Measurements from ENCODE around the gene REG1B. TPM values are rescaled to one million over a fixed set of nuclear protein-coding genes. Genes with fewer than 3 reads are reported as not detected.
"Not testable (repeated sequence)": the region's sequence is repeated elsewhere in the genome, so short reads cannot be mapped to it uniquely, and the experiment has no call there.

The REG1B gene
- total RNA-seq, 4 donors from 2014 or later, result not detected

DNA sequence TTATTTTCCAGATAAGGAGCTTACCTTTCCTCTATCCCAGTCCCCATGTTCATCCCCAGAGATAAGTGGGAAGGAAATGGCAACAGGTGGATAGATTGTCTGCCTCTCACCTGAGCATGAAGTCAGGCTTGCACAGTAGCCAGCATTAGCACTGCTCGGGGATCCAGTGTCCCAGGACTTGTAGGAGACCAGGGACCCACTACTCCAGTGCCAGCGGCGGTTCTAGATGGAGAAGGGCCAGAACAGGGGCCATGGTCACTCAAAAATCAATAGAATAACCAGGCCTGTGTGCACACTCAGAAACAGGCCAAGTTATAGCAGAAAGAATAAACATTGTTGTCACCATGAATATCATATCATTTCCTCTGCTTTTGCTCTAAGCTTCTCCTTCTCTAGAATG, 2.4 kb downstream of the REG1B start:
- TF ChIP-seq, protein P1, sequence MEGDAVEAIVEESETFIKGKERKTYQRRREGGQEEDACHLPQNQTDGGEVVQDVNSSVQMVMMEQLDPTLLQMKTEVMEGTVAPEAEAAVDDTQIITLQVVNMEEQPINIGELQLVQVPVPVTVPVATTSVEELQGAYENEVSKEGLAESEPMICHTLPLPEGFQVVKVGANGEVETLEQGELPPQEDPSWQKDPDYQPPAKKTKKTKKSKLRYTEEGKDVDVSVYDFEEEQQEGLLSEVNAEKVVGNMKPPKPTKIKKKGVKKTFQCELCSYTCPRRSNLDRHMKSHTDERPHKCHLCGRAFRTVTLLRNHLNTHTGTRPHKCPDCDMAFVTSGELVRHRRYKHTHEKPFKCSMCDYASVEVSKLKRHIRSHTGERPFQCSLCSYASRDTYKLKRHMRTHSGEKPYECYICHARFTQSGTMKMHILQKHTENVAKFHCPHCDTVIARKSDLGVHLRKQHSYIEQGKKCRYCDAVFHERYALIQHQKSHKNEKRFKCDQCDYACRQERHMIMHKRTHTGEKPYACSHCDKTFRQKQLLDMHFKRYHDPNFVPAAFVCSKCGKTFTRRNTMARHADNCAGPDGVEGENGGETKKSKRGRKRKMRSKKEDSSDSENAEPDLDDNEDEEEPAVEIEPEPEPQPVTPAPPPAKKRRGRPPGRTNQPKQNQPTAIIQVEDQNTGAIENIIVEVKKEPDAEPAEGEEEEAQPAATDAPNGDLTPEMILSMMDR (IDR thresholded peaks at IDR 0.05), result no peak
- ATAC-seq (ENCODE audit: low FRiP score) (no peak), DNase-seq (ENCODE audit: low spot score) (no peak)

DNA sequence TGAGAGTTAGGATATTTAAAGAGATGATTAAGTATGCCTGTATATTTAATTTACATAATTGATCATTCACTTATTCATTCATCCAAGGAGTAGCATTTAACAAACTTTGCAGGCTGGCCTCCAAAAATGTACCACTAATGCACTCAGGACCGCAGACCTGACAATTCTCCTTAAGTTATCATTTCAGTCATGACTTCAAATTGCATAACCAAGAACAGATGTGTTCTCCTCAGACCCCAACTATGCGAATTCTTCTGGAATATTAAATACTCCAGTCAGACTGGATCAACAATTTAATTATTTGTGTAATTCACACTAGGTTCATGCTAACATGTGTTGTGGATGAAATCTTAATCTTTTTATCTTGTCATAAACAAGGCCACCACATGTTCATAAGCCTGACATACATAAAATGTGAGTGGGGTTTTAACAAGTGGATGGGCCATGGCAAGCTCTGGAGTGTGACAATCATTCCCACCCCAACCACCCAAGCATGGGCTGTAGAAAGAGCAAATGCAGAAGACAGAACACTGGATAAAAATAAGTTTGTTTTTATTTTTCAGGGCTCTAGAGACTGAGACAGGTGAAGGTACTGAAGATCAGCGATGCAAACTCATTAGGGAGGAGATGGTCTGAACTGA, 3.2 kb downstream of the REG1B start:
- TF ChIP-seq, protein P1 (IDR thresholded peaks at IDR 0.05), result no peak
- ATAC-seq (ENCODE audit: low FRiP score), result no peak
- DNase-seq (ENCODE audit: low spot score), result no peak

DNA sequence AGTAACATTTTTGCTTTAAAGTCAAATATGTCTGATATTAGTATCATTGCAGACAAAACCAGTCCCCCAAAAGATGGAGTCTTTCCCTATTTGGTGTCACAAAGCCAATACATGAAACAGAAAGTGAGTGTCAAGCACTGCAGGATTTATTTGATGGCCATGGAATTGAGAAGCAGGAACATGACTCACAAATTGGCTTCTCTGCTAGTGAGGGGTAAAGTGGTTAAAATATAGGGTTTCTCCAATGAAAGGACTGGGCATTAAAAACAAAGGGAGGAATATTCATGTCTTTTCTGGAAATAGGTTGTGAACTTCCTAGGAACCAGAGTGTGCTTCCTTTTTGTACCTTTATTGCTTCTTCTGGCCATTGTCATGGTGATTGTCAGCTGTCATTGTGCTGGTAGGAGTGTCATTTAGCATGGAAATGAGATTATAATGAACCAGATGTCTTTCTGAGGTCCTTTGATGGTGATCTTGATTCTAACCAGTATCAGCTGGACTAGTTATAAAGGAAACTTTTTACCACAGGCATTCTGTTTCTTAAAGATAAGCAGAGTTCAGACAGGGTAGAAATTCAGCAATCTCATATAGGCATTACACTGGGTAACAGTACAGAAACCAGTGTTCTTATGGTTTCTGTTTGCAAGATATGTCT, 4.1 kb downstream of the REG1B start:
- DNase-seq (ENCODE audit: low spot score) (no peak), ATAC-seq (ENCODE audit: low FRiP score) (no peak)
- TF ChIP-seq, protein P1 (IDR thresholded peaks at IDR 0.05), result no peak

DNA sequence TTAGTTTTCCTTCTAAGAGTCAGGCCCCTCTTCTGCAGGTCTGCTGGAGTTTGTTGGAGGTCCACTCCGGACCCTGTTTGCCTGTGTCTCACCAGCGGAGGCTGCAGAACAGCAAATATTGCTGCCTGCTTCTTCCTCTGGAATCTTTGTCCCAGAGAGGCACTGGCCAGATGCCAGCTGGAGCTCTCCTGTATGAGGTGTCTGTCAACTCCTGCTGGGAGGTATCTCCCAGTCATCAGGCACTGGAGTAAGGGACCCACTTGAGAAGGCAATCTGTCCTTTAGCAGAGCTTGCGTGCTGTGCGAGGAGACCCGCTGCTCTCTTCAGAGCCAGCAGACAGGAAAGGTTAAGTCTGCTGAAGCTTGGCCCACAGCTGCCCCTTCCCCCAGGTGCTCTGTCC, 4.8 kb downstream of the REG1B start:
- DNase-seq (ENCODE audit: low spot score) (no peak), ATAC-seq (ENCODE audit: low FRiP score) (no peak)
- TF ChIP-seq, protein P1 (IDR thresholded peaks at IDR 0.05), result no peak

DNA sequence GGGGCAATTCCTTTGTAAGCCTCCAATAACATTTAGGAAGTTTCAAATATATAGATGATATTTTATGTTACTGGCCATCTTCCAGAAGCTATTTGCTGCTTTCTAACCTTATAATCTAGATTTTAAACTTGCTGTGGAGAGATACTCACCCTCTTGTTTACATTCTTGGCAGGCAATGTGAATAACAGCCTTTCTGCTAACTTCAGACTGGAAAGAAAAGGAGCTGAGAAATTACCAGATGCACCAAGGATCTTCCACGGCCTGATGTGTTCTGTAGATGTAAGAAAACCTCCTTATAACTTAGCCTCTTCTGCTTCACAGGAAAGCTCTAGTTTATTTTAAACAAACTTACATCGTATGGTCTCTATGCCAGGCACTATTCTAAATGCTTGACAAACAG, 16.7 kb downstream of the REG1B start:
- ATAC-seq (ENCODE audit: low FRiP score) (no peak), DNase-seq (ENCODE audit: low spot score) (no peak)
- TF ChIP-seq, protein P1 (IDR thresholded peaks at IDR 0.05), result no peak

DNA sequence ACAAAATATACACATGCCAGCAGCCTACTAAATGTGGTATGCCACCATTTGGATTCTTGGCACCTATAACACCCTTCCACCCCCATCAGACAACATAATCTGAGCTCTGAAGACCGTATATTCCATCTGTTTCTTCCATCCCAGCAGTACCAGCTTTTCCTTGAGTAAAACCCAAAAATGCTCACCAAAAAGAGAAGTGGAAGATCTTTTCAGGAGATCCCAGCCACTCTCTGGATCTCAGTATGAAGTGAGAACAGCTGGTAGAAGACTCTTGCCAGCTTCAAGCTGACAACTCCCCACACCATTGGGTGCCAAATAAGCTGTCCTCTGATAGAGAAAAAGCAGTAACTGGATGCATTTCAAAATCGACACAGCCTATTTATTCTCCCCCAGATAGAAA, 22.6 kb downstream of the REG1B start:
- ATAC-seq (ENCODE audit: low FRiP score) (no peak), DNase-seq (ENCODE audit: low spot score) (no peak)
- TF ChIP-seq, protein P1 (IDR thresholded peaks at IDR 0.05), result no peak

DNA sequence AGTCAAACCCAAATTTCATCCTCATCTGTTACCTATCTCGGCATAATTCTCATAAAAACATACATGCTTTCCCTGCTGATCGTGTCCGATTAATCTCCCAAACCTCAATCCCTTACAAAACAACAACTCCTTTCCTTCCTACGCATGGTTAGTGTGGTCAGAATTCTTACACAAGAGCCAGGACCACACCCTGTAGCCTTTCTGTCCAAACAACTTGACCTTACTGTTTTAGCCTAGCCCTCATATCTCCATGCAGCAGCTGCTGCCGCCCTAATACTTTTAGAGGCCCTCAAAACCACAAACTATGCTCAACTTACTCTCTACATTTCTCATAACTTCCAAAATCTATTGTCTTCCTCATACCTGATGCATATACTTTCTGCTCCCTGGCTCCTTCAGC, 33.0 kb downstream of the REG1B start:
- not testable (repeated sequence) for ATAC-seq (ENCODE audit: low FRiP score)

DNA sequence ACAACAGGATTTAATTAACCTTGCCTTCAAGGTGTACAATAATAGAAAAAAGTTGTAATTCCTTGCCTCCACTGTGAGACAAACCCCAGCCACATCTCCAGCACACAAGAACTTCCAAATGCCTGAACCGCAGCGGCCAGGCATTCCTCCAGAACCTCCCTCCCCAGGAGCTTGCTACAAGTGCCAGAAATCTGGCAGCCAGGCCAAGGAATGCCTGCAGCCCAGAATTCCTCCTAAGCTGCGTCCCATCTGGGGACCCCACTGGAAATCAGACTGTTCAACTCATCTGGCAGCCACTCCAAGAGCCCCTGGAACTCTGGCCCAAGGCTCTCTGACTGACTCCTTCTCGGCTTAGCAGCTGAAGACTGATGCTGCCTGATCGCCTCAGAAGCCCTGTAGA, 34.3 kb downstream of the REG1B start:
- not testable (repeated sequence) for ATAC-seq (ENCODE audit: low FRiP score); DNase-seq (ENCODE audit: low spot score)

More for the DNA sequence above, 33.0 kb downstream of the REG1B start:
- not testable (repeated sequence) for DNase-seq (ENCODE audit: low spot score)

Measured in omental fat pad (tissue), 4 donors.